Activated gamma-delta T cell treated with anti-CD3 and anti-CD28 coated beads, Interleukin-2, amount 50 U/mL, for 16 hours (primary cell): ENCODE data around the gene CHD3.

Experiments
- DNase-seq: peaks from one replicate; pipeline ENCODE4 v3.0.0-alpha.2; 2020; ENCODE audit warnings: low read depth

CHD3 gene

DNA sequence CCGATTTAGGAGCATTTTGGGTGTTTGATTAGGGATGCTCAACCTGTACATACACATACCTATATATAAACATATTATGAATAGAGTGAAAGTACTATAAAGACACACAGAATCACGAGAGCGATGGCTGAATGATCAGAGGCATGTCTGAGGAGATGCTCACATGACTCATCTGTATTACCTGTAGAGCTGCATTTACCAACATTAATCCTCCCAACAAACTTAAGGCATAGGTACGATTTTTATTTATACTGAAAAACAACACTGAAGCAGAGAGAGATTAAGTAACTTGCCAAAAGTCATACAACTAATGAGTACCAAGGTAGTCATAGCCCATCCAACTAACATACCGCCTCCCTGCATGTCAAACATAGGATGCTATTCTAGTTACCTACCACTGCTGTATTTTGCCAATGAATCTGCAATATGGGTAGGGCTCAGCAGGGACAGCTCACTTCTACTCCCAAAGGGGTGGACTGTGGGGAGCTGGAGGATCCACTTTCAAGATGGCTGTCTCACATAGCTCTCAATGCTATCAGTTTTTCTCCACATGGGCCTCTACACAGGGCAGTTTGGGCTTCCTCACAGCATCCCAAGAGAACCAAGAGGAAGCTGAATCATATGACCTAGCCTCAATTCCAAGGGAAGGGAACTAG, 23.5 kb upstream of the CHD3 start:
- no peak for DNase-seq

DNA sequence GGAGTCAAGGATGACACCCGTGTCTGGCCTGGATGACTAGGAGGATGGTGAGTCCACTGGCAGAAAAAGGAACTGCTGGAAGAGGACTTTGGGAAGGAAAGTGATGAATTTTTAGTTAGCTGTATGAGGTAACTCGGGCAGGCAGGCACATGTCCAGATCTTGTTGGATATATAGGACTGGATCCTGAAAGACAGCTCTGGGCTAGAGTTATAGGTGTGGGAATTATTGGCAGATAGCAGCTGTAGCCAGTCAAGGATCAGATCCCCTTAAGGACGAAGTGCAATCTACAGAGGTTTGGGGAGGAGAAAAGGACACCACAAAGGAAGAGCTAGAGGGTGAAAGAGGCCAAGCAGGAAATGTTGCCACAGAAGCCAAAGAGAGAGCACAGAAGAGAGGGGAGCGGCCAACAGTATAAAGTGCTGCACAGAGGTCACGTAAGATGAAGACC, 20.7 kb upstream of the CHD3 start:
- DNase-seq = no peak

DNA sequence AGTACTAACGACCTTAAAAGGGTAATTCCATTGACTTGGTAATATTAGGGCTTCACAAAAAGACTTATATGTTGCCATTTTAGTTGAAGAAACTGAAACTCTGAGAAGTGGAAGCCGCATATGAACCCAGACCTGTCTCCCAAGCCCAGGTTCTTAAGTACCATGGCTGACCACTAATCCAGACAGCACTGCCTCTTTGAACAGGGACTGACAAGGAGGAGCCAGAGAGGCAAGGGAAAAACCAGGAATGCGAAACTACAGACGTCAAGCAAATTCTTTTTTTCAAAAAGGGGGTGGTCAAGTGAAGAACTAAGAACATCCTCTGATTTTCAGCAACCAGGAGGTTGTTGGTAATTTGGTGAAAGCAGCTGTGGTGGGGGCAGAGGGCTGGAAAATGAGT, 15.5 kb upstream of the CHD3 start:
- no peak for DNase-seq

DNA sequence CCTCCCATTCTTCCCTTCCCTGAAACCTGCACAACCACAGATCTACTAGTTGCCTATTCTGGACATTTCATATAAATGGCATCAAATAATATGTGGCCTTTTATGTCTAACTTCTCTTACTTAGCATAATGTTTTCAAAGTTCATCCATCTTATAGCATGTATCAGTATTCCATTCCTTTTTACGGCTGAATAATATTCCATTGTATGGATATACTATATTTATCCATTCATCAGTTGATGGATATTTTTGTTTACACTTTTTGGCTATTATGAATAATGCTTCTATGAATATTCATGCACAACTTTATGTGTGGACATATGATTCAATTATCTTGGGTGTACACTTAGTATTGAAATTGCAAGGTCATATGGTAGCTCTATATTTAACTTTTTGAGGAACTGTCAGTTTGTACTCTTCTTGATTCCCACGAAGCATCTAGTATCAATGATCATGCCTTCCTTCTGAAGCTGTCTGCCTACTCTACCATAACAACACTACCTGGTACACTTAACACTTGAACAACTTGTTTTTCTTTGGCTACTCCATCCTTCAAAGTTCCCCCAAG, 12.7 kb upstream of the CHD3 start:
- DNase-seq = no peak

DNA sequence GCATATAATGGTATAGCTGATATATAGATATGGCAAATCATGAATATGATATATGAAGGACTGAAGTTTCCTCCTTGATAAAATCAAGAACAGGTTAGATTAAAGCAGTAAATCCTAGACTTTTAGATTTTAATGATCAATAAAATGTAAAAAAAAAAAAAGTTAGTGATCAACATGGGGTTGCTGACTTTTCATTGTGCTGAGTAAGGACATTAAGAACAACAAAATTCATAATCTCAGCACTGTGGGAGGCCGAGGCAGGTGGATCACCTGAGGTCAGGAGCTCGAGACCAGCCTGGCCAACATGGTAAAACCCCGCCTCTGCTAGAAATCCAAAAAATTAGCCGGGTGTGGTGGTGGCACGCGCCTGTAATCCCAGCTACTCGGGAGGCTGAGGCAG, 10.4 kb upstream of the CHD3 start:
- no peak for DNase-seq

DNA sequence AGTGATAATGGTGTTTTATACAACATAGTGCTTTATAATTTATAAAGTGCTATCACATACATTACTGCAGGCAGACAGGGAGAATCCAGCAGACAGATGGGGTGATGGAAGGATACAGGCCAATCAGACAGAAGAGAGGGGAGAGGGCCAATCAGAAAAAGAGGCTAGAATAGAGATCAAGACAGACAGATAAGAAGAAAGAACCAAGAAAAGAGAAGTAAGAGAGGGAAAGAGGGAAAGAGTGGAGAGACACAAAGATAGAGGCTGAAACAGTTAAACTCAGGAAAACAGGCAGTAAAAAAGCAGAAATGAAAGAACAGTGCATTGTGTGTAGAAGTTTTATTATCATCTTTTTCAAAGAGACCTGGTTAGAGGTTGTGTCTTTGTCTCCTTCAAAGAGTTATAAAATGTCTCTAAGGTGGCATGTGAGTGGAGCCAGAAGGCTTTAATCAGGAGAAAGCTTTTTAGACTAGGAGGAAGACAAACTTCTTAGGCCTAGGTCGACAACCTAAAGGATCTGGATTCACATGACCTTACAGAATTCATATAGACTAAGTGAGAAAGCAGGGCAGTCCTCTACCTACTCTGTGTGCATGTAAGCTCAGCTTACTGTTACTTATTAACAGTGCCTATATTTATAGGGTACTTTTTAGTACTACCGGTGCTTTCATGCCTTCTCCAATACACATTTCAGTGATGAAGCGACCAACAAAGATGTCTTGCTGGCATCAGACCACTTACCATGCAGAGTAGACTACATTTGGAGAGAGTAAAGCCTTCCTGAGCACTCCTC, 8.3 kb upstream of the CHD3 start:
- DNase-seq = no peak

DNA sequence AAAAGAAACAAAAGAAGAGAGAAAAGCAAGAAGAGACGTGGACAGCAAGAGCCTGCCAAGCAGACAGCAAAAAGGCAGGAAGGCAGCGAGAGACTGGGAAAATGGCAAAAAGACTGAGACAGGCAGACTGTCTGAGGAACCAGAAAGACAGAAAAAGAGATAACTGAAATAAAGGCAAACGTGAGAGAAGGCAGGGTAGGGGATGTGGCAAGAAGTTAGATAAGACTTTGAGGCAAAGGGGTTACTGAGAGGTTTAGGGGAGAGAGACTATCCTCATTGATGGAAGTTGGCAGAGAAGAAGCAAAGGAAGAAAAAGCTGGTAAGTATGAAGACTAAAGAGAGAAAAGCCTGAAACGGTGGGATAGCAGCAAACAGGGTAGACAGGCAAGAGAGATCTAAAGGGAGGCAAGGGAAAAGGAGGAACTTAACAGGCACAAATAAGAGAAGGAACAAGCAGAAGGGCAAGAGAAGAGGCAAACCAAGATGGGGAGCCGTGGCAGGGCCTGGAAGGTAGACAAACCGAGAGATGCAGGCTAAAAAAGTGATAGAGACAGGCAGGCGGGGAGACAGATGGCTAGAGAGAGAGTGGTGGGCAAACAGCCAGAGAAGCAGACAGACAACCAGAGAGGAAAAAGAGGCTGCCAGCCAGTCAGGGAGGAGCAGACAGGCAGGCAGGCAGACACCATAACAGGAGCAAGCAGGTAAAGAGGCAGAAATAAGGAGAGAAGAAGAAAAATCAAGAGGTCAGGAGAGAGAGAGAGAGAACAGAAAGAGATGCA, 7.1 kb upstream of the CHD3 start:
- DNase-seq = no peak

DNA sequence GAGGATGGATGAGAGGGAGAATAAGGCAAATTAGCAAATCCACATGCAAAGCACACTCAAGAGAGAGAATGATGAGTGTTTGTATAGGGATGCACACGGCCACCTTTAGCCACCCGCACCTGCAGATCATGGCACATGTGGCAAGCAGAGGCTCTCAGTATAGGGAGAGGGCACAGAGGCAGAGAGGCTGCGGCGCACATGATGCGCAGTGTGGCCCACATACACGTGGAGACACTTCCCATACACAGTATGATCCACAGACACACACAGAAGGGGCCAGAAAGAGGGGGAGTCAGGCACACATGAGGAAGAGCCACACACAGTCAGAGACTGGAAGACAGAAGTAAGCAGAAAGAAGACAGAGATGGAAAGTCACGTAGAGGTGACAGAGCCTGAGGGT, 6.5 kb upstream of the CHD3 start:
- no peak for DNase-seq

DNA sequence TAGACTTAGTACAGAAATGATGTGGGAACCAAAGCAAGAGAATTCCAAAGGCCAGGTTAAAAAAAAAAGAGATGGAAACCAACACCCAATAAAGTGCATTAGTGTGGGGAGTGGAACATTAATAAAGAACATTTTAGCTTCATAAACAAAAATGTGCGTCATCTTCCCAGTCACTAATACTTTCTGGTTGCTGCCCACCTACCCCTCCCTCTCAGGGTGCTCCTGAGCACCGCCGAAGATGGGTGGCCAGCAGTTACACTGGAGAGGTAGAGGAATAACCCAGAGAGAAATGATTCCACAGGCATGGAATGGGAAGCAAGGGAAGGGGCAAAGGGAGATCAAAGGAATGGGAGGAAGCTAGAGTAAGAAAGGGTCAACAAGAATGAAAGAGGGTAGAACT, 6.0 kb upstream of the CHD3 start:
- no peak for DNase-seq

DNA sequence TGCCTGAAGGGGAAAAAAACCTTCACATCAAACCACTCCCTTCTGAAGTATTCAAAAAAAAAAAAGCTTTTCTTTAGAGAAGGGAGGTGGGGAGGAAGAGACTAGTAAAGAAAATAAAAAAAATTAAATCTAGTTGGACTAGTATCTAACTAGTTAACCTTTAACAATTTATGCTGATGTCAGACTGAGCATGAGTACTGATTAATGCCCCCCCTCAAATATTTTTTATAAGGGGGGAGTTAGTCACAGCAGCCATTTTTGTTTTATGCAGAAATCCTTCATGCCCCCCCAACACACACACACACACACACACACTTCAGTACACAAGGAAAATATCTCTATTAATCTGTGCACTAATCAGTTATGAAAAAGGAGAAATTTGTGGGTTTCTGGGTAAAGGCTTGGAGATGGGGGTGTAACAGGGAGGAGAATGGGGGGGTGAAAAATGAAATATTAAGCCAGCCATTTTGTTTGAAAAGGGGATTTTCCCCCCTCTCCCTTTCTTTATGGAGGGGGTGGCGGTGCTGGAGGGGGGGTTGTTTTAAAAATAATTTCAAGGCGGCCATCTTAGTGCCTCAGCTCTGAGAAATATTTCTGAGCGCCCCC, 4.7 kb upstream of the CHD3 start:
- no peak for DNase-seq

DNA sequence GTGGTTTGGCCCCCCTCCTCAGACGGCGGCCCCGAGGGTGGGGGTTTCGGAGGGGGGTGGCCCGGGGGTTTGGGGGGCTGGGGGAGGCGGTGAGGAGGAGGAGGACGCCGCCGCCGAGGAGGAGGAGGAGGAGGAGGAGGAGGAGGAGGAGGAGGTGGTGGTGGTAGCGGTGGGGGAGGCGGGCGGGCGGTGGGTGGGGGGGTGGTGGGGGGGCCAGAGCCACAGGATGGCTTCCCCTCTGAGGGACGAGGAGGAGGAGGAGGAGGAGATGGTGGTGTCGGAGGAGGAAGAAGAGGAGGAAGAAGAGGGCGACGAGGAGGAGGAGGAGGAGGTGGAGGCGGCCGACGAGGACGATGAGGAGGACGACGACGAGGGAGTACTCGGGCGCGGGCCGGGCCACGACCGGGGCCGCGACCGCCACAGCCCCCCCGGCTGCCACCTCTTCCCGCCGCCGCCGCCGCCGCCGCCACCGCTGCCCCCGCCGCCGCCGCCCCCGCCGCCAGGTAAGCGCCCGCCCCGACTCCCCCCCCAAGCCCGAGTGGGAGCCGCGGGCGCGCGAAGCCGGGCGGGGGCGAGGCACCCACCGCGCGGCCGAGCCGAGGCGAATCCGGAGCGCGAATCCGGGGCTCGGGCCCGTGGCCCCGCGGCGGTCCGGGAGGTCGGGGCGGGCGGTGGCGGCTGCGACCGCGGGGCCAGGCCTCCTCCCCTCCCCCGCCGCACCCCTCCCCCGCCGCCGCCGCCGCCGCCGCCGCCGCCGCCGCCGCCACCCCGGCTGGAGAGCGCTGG, 3.8 kb upstream of the CHD3 start:
- DNase-seq = peak; percentile 15

DNA sequence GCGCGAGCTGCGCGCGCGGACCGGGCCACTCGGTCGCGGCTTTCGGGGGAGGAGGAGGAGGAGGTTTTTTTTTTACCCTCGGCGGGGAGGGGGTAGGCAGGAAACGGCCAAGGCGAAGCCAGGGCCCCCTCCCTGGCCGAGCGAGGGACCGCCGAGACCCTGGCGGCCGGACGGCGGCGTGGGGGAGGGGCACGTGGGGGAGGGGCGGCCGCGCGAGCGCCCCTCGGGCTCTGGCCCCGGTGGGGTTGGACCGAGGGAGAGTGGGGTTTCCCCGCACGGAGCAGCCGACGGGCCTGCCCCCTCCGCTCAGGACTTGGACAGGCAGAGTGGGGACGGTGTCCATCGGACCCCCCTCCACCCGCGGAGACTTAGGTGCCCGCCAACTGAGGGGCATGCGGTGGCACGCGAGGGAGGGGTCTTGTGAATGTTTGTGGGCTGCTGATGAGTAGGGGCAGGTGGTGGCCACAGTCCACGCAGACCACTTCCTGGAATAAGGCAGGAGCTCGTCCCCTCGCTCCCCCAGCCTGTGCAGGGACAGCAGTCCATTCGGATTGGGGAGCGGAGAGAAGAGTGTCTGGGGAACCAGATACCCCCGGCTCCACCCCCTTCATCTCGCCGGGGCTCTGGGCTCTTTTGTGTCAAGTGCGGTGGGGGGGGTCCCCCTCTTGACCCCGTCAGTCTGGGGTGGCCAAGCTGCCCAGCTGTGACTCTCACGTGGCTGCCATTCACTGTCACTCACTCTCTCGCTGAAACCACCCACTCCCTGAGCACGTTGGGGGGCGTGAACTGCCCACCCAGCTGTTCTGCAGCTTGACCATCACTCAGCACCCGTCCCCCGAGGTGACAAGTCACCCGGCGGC, 3.0 kb upstream of the CHD3 start:
- DNase-seq = peak; percentile 18

DNA sequence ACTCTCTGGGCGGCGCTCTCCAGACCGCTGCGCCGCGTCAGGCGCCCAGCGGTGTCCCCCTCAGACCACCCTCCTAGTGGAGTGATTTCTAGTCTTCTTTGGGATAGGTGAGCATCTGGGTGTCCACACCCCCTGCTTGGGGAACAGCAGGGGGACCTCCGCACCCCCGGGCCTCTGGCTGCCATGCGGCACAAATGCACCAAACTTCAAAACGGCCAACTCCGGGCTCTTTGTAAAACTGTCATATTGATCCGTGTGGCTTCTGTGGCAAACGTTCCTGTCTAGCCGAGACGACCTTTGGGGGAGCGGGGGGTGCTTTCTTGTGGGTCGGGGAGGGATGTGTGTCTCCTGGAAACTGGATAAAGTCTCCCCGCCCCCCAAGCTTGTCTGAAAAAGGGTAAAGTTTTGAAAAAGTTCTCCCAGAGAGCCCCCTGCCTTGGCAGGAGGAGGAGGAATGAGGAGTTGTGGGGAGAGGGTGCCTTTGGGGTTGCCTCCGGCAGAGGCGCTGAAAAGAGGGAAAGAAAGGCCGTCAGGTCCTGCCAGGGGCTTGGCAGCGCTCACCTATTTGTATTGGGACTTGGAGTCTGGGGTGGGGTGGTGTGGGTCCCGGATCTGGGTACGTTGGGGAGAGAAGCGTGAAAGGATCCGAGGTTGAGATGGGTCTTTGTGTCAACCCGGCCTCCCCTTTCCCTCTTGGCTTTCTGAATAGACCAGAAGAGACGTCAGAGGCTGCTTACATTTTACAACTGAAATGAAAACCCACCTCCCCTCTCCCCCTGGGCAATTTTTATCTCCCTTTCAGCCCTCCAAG, 2.2 kb upstream of the CHD3 start:
- DNase-seq = peak; percentile 36

DNA sequence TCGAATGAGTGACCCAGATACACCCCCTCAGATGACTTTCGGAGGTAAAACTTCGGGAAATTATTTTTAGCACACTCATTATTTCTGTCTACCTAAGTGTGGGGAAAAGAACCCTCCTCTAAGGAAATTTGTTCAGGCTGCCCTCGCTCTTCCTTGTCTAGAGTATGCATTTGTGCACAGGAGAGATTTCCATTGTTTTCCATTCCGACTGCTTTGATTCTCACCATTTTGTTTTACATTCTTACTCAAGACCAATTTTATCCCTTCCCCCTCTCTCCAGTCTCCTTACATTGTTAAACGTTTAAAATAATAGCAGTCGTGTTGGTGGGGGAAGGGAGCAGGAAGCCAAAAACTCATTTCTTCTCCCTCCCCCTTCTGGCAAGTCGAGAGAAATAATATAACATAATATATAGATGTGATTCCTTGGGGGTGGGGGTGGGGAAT, 1.5 kb upstream of the CHD3 start:
- DNase-seq = no peak

DNA sequence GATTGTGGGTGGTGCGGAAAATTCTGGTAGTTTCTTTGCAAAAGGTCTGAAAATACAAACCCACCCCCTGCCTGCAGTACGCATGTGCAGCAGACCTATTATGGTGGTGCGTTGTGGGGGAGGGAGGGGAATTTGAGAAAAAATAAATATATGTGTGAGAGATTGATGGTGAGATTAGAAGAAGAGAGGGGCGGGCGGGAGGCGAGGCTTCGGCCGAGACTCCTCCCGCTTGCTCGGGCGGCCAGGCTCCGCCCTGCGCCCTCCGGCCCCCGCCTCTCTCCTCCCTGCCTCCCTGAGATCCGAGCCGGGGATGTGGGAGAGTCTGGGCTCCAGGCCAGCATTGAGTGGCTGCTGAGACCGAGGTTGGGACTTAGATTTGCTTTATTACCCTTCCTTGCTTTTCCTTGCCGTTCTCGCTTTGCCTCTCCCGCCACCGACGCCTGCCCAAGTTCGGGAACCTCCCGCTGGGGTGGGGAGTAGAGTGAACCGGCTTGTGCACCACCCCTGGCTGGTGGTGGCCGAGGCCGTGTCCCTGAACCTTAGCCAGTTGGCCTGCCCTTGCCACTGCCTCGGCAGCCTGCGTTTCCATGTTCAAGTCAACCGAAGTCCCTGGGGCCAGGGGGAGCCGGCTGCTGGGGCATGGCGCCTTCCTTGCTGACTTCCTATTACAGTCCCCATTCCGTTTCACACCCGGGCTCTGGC, 956 bp upstream of the CHD3 start:
- peak; percentile 79 for DNase-seq

DNA sequence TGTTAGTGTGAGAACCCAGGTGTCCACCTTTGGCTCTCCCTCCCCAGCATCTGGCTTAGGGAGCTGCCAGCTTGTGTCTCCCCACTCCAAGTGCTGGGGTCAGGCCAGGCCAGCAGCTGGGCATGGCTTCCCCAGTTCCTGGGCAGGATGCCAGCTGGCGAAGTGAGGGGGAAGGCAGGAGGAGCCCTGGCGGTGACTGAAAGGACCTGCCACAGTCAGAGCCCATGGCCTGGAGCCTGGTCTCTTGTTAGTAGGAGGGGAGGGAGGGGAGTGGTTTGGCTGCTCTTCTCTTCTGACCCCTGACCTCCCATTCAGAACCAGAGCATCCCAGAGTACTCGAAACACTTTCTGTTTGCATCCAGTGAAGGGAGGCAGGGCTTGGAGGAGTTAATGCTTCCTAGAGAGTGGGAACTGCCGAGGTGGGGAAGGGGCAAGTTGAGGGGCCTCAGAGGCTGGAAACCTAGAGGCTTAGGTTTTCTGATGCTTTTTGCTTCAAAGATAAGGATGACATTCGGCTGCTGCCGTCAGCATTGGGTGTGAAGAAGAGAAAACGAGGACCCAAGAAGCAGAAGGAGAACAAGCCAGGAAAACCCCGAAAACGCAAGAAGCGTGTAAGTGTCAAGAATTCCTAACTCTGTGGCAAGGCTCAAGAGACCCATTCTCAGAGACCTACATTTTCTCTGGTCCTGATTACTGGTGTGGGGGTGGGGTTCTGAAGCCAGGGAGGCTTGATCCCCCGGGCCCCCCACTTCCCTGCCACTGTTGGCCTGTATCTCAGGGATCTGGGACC, 772 bp downstream of the CHD3 start:
- peak; percentile 10 for DNase-seq

DNA sequence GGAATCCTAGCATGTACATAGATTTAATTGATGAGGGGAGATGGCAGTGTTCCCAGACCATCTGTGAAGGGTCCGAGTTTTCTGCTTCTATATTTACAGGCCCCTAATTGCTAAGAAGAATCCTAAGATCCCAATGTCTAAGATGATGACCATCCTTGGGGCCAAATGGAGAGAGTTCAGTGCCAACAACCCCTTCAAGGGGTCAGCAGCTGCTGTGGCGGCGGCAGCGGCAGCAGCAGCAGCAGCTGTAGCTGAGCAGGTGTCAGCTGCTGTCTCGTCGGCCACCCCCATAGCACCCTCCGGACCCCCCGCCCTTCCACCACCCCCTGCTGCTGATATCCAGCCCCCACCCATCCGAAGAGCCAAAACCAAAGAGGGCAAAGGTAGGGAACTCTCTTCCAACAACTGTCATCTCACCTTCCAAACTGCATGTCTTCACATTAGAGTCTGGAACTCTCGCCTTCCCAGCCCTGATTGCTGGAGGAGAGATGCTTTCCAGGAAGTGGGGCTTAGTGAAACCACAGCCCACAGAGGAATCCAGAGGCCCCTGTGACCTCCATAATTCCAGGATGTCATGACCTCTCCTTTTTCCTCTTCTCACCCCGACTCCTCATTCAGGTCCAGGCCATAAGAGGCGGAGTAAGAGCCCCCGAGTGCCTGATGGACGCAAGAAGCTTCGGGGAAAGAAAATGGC, 4.7 kb downstream of the CHD3 start:
- no peak for DNase-seq
